AG09309 (cell line): ENCODE measurements around the gene UCN.

Experiments
- DNase-seq: peaks from one replicate; pipeline ENCODE4 v3.0.0-alpha.2; 2010; ENCODE audit warnings: low read depth
- H3K4me3 ChIP-seq: 2 replicates; pipeline ENCODE4 v1.5.1; 2011; ENCODE audit warnings: mild to moderate bottlenecking, low read depth, low read length, moderate library complexity; ENCODE audit not compliant: control insufficient read depth
- CTCF ChIP-seq: IDR thresholded peaks from 2 replicates; pipeline ENCODE4 v1.5.1; 2011; ENCODE audit warnings: mild to moderate bottlenecking, low read depth, low read length, inconsistent platforms; ENCODE audit not compliant: insufficient read depth, control insufficient read depth; ENCODE audit errors: missing control alignments

UCN gene

DNA sequence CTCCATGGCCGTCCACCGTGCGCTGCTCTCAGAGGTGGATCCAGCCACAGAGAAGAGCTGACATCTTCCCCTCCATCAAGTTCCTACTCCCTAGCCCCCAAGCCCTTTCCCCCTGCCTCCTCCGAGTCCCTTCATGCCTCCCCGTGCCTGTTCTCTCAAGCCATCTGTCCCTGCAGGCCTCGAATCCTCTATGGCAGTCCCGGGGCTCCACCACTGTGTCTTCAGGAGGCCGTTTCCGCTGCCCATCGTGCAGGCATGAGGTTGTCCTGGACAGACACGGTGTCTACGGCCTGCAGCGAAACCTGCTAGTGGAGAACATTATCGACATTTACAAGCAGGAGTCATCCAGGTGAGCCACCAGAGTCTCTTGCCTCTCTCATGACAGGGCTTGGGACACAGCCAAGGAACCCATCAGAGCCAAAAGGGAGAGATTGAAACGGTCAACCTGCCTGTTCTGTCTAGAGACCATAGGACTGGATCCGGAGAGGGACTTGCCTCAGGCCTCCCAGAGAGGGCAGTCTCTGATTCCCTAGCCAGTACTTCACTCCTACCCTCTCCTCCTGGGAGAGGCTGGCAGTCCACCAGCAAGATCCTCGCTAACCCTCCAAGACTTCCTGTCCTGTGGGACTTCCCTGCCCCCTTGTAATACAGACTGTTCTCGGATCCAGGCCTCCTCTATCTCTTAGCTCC is 9.7 kb downstream of the UCN start:
- DNase-seq: no peak
- no peak for TF ChIP-seq CTCF
- no peak overlapping the region for H3K4me3 ChIP-seq

- no peak overlapping the region for H3K4me3 ChIP-seq
- TF ChIP-seq CTCF: no peak
These were observed 11.1 kb downstream of the UCN start for GRCh38 chr2:27297195-27297594.

DNA sequence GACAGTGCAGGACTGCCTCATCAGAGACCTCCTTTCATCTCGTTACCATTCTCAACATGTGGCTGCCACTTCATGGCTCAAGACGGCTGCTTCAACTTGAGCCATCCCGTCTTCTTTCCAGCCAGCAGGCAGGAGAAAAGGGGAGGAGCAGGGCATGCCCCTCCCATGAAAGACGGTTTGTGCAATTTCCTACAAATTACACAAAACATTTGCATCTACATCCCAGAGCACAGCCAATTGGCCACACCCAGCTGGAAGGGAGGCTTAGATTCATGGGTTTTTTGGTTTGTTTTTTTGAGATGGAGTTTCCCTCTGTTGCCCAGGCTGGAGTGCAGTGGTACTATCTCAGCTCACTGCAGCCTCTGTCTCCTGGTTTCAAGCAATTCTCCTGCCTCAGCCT is 11.8 kb downstream of the UCN start:
- no peak for TF ChIP-seq CTCF
- no peak overlapping the region for H3K4me3 ChIP-seq
- no peak for DNase-seq

More at GRCh38 chr2:27297195-27297594, 11.1 kb downstream of the UCN start:
- DNase-seq: no peak

- H3K4me3 ChIP-seq: no peak overlapping the region
- no peak for DNase-seq
- no peak for TF ChIP-seq CTCF
These were observed 13.3 kb downstream of the UCN start for GRCh38 chr2:27294928-27295327.

- no peak for TF ChIP-seq CTCF
- DNase-seq: no peak
- no peak overlapping the region for H3K4me3 ChIP-seq
These were observed 16.4 kb downstream of the UCN start for GRCh38 chr2:27291865-27292264.

- no peak for TF ChIP-seq CTCF
- no peak overlapping the region for H3K4me3 ChIP-seq
- DNase-seq: no peak
These were observed 17.7 kb downstream of the UCN start for GRCh38 chr2:27290549-27290948.

DNA sequence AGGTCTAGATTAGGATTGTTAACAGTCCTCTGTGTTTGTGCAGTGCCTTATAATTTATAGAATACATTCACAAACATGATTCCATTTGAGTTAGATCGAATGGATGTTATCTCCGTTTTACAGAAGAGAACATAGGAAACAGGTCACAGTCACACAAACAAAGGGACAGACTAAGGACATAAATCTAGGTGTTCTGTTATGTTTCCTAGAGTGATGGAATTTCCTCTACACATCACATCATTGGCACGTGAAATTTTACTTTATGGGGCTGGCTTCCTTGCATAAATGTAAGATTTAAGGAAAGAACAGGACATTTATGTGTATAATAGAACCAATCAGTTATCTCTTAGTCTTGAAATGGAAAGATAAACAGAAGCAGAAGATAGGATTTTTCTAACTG is 19.6 kb downstream of the UCN start:
- H3K4me3 ChIP-seq: no peak overlapping the region
- no peak for TF ChIP-seq CTCF
- DNase-seq: no peak
